K562 (cell line): ENCODE measurements around the gene MRPL54. TPM values are rescaled to one million over a fixed set of nuclear protein-coding genes. Genes with fewer than 3 reads are reported as not detected.

ENCODE experiments used
- GATA2 ChIP-seq: sonication (generic); formaldehyde crosslinking; IDR thresholded peaks from 2 replicates; pipeline ENCODE4 v1.4.0; 2020; ENCODE audit warnings: mild to moderate bottlenecking, missing genetic modification reagents
- KDM1A ChIP-seq, 2 experiments: fragments of 450-650 bp; IDR thresholded peaks; 2 replicates each; pipeline ENCODE4 v1.6.1; 2016; ENCODE audit warnings: mild to moderate bottlenecking in 2 of 2
- MGA ChIP-seq: fragments of 450-650 bp; IDR thresholded peaks from 2 replicates; pipeline ENCODE4 v1.6.1; 2016; ENCODE audit warnings: mild to moderate bottlenecking, moderate library complexity
- NKRF ChIP-seq: fragments of 450-650 bp; IDR thresholded peaks from 2 replicates; pipeline ENCODE4 v1.6.1; 2016; ENCODE audit warnings: borderline replicate concordance
- POU5F1 ChIP-seq: fragments of 150-350 bp; IDR thresholded peaks from 2 replicates; pipeline ENCODE4 v1.6.1; 2014; ENCODE audit warnings: borderline replicate concordance, low read length, low read depth, mild to moderate bottlenecking; ENCODE audit not compliant: partially characterized antibody
- SAFB ChIP-seq: fragments of 200-400 bp; formaldehyde crosslinking; IDR thresholded peaks from 2 replicates; pipeline ENCODE4 v1.6.1; 2017; ENCODE audit warnings: low read depth, low read length, borderline replicate concordance
- TEAD4 ChIP-seq, 2 experiments: sonication (generic) in 1 of 2; formaldehyde crosslinking in 1 of 2; IDR thresholded peaks; 2 replicates each; pipeline versions ENCODE4 v1.6.1 to v1.8.0; 2012 to 2022; ENCODE audit warnings: borderline replicate concordance in 1 of 2, inconsistent platforms in 1 of 2, low read length in 1 of 2, mild to moderate bottlenecking in 1 of 2, missing genetic modification reagents in 1 of 2
- THAP12 ChIP-seq: fragments of 250-450 bp; sonication (Bioruptor Pico); IDR thresholded peaks from 2 replicates; pipeline ENCODE4 v1.9.0; 2021; ENCODE audit warnings: mild to moderate bottlenecking, inconsistent platforms
- THRB ChIP-seq: fragments of 450-650 bp; formaldehyde crosslinking; conservative IDR thresholded peaks from 2 replicates; pipeline ENCODE4 v1.4.0; 2022; ENCODE audit warnings: mild to moderate bottlenecking, missing genetic modification characterization
- polyA plus RNA-seq, 8 experiments: library from polyadenylated mRNA; depleted of rRNA in 4 of 8; stranded (reverse) in 5 of 8; unstranded in 3 of 8; fragments of >200 nt; fragmentation: Nextera tagmentation in 2 of 8; fragmentation: Illumina TruSeq in 1 of 8; extraction: Ambion mirVana in 2 of 8; extraction: Trizol in 1 of 8; gene quantifications; 2 replicates each; pipeline versions ENCODE4 v1.2.1 to v1.2.3, GENCODE V29; 2011 to 2014; ENCODE audit warnings: inconsistent platforms in 1 of 8, missing spikeins in 1 of 8
- total RNA-seq, 7 experiments: library from RNA; depleted of rRNA in 6 of 7; stranded (reverse); fragments of >200 nt in 6 of 7; fragmentation: Illumina TruSeq in 2 of 7; extraction: Trizol in 2 of 7; gene quantifications; 2 replicates each; pipeline versions ENCODE4 v1.2.1 to v1.2.3, GENCODE V29; 2011 to 2021; ENCODE audit warnings: low replicate concordance in 1 of 7

The MRPL54 gene
- total and polyA plus RNA-seq, 9 of the 15 experiments (the other 6 are each of a cell fraction or from before 2014, with no cell fraction given) = 3.5 to 120 (median 56.9) TPM

- peak; percentile 22; the same call in 1 of the 2 replicates for TF ChIP-seq MGA
- TF ChIP-seq THAP12 (CRISPR knock-in tag) = 0 out of 2 replicates have a peak, but pooled peaks have one; percentile 54
- TF ChIP-seq KDM1A (IDR thresholded peaks at IDR 0.05) = peak in 1 of 2 experiments; percentile 98; a peak in 2 of 4 replicates
- TF ChIP-seq THRB (CRISPR knock-in tag) = no peak
- no peak for TF ChIP-seq POU5F1
- TF ChIP-seq GATA2 = no peak
- peak; percentile 77; the same call in 1 of the 2 replicates for TF ChIP-seq SAFB
- TF ChIP-seq TEAD4 (IDR thresholded peaks at IDR 0.05; ENCODE audit: low read length) = no peak
- no peak for TF ChIP-seq TEAD4 (CRISPR knock-in tag; IDR thresholded peaks at IDR 0.05; ENCODE audit: borderline replicate concordance)
- peak; percentile 60 for TF ChIP-seq NKRF
Observed at GRCh38 chr19:3785451-3785937, 23.0 kb downstream of the MRPL54 start (continued).
